ENCODE measurements around the gene ZNF446. TPM values are rescaled to one million over a fixed set of nuclear protein-coding genes. Genes with fewer than 3 reads are reported as not detected.

Gene ZNF446
- total RNA-seq, 6 experiments from 2014 or later: 1.4 to 5.4 (median 4.1) TPM

GRCh38 chr19:58509731-58510083, 33.6 kb downstream of the ZNF446 start:
- Histone ChIP-seq H3K27me3 (no peaks in the 10 kb centered on the region), H3K4me3 (peak overlapping the region in 2 of 3 donors; percentile 78 to 84), H3K9me3 (no peaks in the 10 kb centered on the region), H3K27ac (peak overlapping the region; percentile 53 to 97 (median 92)), H3K36me3 (no peaks in the 10 kb centered on the region), H3K4me1 (peaks cover 0 to 68% (median 21%) of the 10 kb centered on the region in 4 donors)
- ATAC-seq (peak in 2 of 4 donors; percentile 0), DNase-seq (no peak)
- TF ChIP-seq CTCF (IDR thresholded peaks at IDR 0.05): no peak
- TF ChIP-seq POLR2A (IDR thresholded peaks at IDR 0.05): no peak
- WGBS (ENCODE audit: insufficient coverage, low coverage, low lambda C conversion rate, missing lambda C conversion rate): 21% methylated on average over 10 of the region's 11 CpGs
- intact Hi-C loops (cut with DNase I): no loop called here

GRCh38 chr19:58510084-58510862, 34.1 kb downstream of the ZNF446 start:
- DNase-seq (peak; percentile 43 to 73 (median 72)), ATAC-seq (peak; percentile 45 to 55 (median 48))
- H3K4me1 ChIP-seq: peaks cover 0 to 67% (median 21%) of the 10 kb centered on the region in 4 donors
- intact Hi-C loops (cut with DNase I): no loop called here
- no peaks in the 10 kb centered on the region for H3K36me3 ChIP-seq
- peak overlapping the region; percentile 38 to 84 (median 78) for H3K4me3 ChIP-seq
- WGBS (ENCODE audit: insufficient coverage, low coverage, low lambda C conversion rate, missing lambda C conversion rate): 15% methylated on average over 4 of the region's 8 CpGs
- H3K27ac ChIP-seq: peak overlapping the region; percentile 76 to 97 (median 92)
- no peaks in the 10 kb centered on the region for H3K27me3 ChIP-seq
- TF ChIP-seq POLR2A (IDR thresholded peaks at IDR 0.05) (no peak), CTCF (IDR thresholded peaks at IDR 0.05) (no peak)
- no peaks in the 10 kb centered on the region for H3K9me3 ChIP-seq

GRCh38 chr19:58511353-58512208, 35.4 kb downstream of the ZNF446 start, which contains the start of gene SLC27A5:
SLC27A5 (minus strand) TSS chr19:58511992; CDS start chr19:58511955, 37 bp downstream.
- Histone ChIP-seq H3K4me1 (peaks cover 0 to 54% (median 21%) of the 10 kb centered on the region in 4 donors), H3K36me3 (peaks cover 0 to under 1% (median under 1%) of the 10 kb centered on the region in 4 donors), H3K9me3 (no peaks in the 10 kb centered on the region), H3K27ac (peak within 1 kb of the TSS; percentile 76 to 97 (median 92)), H3K27me3 (no peaks in the 10 kb centered on the region), H3K4me3 (peak within 1 kb of the TSS; percentile 38 to 84 (median 78))
- ATAC-seq (peak; percentile 70 to 86 (median 76)), DNase-seq (peak; percentile 88 to 98 (median 97))
- WGBS (ENCODE audit: insufficient coverage, low coverage, low lambda C conversion rate, missing lambda C conversion rate): no CpG with 5 or more reads among the region's 25 CpGs
- TF ChIP-seq POLR2A (IDR thresholded peaks at IDR 0.05) (peak; percentile 84), CTCF (IDR thresholded peaks at IDR 0.05) (no peak)
- intact Hi-C loops (cut with DNase I): no loop called here

GRCh38 chr19:58513213-58513693, 37.1 kb downstream of the ZNF446 start:
- DNase-seq: no peak
- Histone ChIP-seq H3K4me3 (peak overlapping the region in 2 of 3 donors; percentile 50 to 60), H3K9me3 (no peaks in the 10 kb centered on the region), H3K27ac (peak overlapping the region; percentile 41 to 97 (median 78)), H3K27me3 (no peaks in the 10 kb centered on the region), H3K36me3 (peaks cover 0 to 8% (median 4%) of the 10 kb centered on the region in 4 donors), H3K4me1 (peaks cover 0 to 48% (median 20%) of the 10 kb centered on the region in 4 donors)
- intact Hi-C loops (cut with DNase I): no loop called here
- ATAC-seq: no peak
- WGBS (ENCODE audit: insufficient coverage, low coverage, low lambda C conversion rate, missing lambda C conversion rate): 63% methylated on average over 5 of the region's 10 CpGs
- TF ChIP-seq CTCF (IDR thresholded peaks at IDR 0.05) (no peak), POLR2A (IDR thresholded peaks at IDR 0.05) (no peak)

Data from right lobe of liver (tissue), 6 donors.